Memory B cell (primary cell): ENCODE measurements around the gene TNIK.
"Not testable (repeated sequence)": the region's sequence is repeated elsewhere in the genome, so short reads cannot be mapped to it uniquely, and the experiment has no call there.

Source experiments
- ATAC-seq: fragments of 150-1000 bp; cut with Tn5 transposase; 2 replicates; pipeline ENCODE4 v1.10.0; 2021; ENCODE audit warnings: low read depth, mild to moderate bottlenecking, moderate library complexity
- DNase-seq, 2 donors: peaks; one replicate each; pipeline ENCODE4 v3.0.0; 2022; ENCODE audit warnings: low spot score in 2 of 2
- H3K27ac Mint-ChIP-seq: one replicate; pipeline ENCODE4 v1.8.0; 2022; ENCODE audit warnings: mild to moderate bottlenecking, moderate library complexity, mixed read lengths
- H3K27me3 Mint-ChIP-seq: one replicate; pipeline ENCODE4 v1.8.0; 2022; ENCODE audit warnings: mixed read lengths
- H3K36me3 Mint-ChIP-seq: one replicate; pipeline ENCODE4 v1.8.0; 2022; ENCODE audit warnings: mild to moderate bottlenecking, mixed read lengths
- H3K4me1 Mint-ChIP-seq: one replicate; pipeline ENCODE4 v1.8.0; 2022; ENCODE audit warnings: mixed read lengths
- H3K4me3 Mint-ChIP-seq: one replicate; pipeline ENCODE4 v1.8.0; 2022; ENCODE audit warnings: mild to moderate bottlenecking, moderate library complexity, mixed read lengths
- H3K9me3 Mint-ChIP-seq: one replicate; pipeline ENCODE4 v1.8.0; 2022; ENCODE audit warnings: mixed read lengths

TNIK gene

DNA sequence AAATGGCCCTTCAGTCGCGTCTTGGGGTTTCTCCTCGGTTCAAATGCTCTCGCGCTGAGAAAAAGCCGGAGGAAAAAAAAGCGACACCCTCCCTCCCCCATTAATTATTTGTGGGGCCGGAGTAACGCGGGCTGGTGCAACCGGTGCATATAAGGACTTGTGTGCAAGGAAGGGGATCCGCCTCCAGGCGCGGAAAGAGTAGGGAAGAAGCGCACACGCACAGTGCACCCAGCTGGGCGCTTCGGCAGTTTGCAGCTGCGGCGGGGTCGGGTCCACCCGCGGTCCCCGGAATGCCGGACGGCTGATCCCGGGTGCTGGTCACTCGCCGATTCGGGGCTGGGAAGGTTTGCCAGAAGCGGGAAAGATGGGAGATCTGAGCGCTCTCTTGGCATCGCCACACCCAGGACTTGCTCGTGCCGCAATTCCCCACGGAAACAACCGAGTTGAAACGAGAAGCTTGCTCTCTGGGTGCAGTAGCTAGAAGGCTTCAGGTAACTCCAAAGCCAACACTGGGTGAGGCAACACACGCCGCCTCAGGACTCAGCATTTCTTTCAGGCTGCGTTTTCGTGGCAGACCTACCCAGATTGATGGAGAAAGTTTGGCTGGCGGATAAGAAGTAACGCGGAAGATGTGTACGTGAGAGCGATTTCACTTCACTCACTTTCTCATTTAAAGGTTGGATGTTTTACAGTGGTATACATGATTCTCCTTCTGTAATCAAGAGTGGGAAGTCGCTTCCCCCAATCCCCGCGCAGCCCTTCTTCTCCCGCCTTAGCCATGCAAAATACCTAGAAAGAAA is 720 bp upstream of the TNIK start:
- Mint-ChIP-seq H3K27ac (no peak overlapping the region), H3K36me3 (no peaks in the 10 kb centered on the region), H3K4me1 (peaks cover 21% of the 10 kb centered on the region), H3K4me3 (peak overlapping the region; percentile 95), H3K27me3 (no peaks in the 10 kb centered on the region), H3K9me3 (peaks cover 1% of the 10 kb centered on the region)
- ATAC-seq (peak; percentile 18), DNase-seq (peak in 1 of 2 donors; percentile 21)

DNA sequence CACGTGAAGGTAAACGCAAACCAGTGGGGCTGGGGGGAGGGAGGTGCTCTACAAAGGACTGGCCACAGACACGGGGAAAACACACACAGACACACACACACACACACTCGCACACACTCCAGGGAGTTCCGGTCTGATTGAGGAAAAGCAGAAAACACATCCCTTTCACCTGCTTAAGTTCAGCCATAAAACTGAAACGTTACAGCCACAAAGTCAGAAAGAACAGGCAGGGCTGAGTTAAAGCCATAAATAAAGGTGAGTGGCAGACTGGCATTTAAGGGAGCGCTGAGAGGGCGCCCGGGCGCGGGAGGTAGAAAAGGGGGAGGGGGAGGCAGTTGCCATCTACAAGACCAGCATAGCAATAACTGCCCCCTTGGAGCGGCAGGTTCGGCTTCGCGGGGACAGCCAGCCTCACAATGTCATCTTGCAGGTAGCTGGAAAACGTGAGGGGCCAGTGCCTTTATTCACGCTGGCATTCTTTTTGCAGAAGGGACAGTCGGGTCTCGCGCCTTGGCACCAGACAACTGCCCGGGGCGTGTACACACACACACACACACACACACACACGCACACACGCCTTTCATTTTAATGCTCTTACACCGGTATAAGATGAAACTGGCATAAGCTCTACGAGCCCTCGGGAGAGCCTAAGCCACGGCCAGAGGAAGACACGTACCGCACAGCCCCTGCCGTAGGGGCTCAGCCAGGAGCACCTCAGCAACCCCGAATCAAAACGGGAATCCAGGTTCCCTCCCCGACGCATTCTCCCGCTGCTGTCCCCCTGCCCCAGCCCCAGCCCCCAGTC is 866 bp downstream of the TNIK start:
- H3K9me3 Mint-ChIP-seq: peaks cover 1% of the 10 kb centered on the region
- peaks cover 24% of the 10 kb centered on the region for H3K4me1 Mint-ChIP-seq
- H3K27ac Mint-ChIP-seq: peak overlapping the region; percentile 43
- DNase-seq (peak; percentile 5 to 28), ATAC-seq (peak; percentile 19)
- no peaks in the 10 kb centered on the region for H3K36me3 Mint-ChIP-seq
- peak overlapping the region; percentile 95 for H3K4me3 Mint-ChIP-seq
- no peaks in the 10 kb centered on the region for H3K27me3 Mint-ChIP-seq

DNA sequence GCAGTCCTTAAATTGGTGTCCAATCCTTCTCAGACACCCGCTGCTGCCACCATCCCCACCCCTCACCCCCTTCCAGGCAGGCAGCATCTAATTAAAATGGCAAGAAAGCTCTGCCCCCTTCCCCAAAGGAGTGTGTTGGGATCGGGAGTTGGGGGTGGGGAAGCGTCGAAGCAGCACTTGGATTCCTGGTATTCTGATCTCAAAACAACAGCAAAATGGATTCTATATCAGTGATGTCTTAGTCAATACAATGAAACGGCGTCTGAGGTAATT is 1.4 kb downstream of the TNIK start:
- ATAC-seq (no peak), DNase-seq (no peak)
- Mint-ChIP-seq H3K4me3 (peak overlapping the region; percentile 95), H3K4me1 (peaks cover 24% of the 10 kb centered on the region), H3K27ac (peak overlapping the region; percentile 43), H3K36me3 (no peaks in the 10 kb centered on the region), H3K27me3 (no peaks in the 10 kb centered on the region), H3K9me3 (peaks cover 1% of the 10 kb centered on the region)

DNA sequence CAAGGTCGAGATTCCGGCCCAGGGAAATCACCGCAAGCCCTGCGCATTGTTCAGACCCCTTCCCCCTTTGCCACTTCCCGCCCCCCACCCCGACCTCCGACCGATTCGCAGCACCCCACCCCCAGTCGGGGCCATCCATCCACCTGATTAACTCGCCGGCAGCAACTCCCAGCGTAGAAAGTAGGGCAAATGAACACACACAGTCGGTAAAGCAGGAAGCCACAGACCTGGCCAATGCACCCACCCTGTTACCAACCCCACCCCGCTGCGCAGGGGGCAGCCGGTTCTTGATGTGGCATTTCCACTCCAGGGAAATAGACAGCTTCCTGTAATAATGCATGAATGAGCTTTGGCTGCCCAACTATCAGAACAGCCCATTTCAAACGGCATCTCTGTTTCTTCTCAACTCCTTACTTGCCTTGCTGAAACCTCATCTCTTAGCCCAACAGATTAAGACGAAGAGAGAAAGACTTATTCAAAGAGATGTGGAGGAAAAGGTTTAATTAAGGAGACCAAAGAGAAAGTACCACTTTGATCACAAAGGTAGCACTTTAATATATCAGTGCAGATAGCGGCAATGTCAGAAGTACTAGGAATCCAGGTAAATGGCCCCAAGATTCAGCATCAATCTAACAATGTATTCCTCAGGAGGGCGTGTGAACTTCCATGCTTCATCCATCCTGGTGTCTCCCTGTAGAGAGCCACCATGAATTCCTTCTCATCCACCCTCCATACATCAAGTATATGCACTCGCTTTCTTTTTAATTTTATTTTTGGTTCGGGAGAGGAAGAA is 1.9 kb downstream of the TNIK start:
- peaks cover 1% of the 10 kb centered on the region for H3K9me3 Mint-ChIP-seq
- DNase-seq (no peak), ATAC-seq (no peak)
- no peaks in the 10 kb centered on the region for H3K36me3 Mint-ChIP-seq
- H3K4me3 Mint-ChIP-seq: peak overlapping the region; percentile 95
- H3K4me1 Mint-ChIP-seq: peaks cover 24% of the 10 kb centered on the region
- H3K27me3 Mint-ChIP-seq: no peaks in the 10 kb centered on the region
- peak overlapping the region; percentile 43 for H3K27ac Mint-ChIP-seq

DNA sequence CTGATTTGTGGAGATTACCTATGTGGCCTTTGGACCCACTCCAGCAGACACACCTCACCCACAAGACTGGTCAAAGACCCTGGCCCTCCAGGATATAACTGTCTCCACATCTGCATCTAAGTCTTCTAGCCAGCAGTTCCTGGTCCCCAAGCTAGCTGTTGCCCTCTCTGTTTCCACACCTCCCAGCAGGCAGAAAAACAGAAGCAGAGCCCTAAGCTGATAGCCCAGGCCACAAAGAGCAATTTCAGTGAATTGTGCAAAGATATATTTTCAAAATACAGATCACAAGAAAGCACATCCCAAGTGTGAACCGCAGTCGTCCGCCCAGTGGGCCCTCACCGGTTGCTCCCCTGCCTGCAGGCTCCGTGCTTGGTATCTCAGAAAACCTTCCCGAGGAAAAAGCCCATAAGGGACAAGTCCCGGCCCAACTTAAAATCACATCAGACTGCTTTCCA is 2.6 kb downstream of the TNIK start:
- Mint-ChIP-seq H3K36me3 (no peaks in the 10 kb centered on the region), H3K9me3 (peaks cover 1% of the 10 kb centered on the region), H3K27ac (no peak overlapping the region), H3K27me3 (no peaks in the 10 kb centered on the region), H3K4me3 (peak overlapping the region; percentile 95), H3K4me1 (peaks cover 24% of the 10 kb centered on the region)
- DNase-seq: no peak
- no peak for ATAC-seq

DNA sequence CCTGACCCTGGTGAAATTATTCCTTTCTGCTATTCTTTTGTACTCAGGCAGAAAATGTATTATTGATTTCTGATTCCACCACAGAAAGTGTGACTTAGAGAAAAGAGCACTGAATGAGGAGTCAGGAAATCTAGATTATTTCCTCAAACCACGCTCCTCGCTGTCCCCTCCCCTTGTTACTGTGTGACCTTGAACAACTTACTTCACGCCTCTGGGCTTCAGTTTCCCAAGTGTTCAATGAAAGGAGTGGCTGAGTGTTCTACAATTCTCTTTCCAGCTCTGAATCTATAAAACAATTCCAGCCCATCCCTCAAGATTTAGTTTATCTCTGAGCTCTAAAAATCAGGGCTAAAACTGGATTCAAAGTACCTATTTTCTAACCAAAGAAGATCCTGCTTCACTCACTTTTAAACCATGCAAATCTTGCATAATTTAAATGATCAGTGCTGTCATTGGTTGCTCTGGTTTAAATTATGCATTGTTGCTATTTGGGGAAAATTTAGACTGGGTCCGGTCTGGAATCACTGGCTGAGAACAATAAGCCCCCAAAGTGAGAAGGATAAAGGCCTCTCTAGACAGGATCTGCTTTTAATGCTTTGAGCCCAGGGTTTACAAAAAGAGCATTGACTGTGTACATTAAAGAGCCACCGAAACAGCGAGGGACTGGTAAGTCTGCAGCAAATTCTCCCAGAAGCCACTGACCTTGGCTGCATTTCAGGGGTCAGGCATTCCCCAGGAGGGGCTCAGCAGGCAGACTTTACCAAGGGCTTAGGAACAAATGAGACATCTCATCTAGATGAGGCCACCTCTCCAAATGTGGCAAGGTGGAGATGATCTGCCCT is 3.2 kb downstream of the TNIK start:
- ATAC-seq: no peak
- Mint-ChIP-seq H3K4me1 (peaks cover 24% of the 10 kb centered on the region), H3K27ac (no peak overlapping the region), H3K27me3 (no peaks in the 10 kb centered on the region), H3K36me3 (no peaks in the 10 kb centered on the region), H3K9me3 (no peaks in the 10 kb centered on the region), H3K4me3 (no peak overlapping the region)
- DNase-seq: no peak

DNA sequence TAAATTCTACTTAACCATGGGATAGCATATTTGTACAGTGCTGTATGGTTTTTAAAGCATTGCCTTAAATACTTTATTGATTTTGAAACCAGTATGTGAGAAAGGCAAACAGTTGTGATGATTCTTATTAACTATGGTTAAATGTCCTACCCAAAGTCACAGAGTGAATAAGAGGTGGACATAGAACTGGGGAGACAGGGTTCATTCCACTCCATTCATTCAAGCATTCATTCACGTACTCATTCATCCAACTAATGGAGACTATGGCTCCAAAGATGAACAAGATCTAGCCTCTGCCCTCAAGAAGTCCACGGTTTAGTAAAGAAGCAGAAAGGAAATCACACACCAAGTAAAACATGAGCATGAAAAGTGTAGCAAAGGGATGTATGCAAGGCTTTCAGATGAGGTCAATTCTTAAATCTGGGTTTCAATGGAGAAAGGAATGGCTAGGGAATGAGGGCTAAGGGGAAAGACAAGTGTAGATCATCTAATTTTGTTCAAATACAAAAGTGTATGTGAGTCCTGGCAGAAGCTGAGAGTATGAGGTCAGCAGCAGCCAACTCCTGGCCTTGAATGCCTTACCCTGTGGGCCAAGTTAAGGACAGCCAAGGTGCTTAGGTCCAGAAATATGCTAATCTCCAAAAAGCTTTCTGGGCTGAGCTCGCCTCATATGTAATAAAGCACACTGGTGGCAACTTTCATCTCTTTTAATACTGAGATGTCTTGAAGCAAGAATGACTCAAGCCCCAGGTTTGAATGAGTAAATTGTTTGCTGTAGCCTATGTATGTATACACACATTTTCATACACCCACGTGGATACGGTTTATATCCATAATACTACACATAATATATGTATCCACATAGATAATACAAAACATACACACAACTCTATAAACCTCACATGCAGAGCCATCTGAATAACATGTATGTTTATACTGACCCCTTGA is 4.3 kb downstream of the TNIK start:
- Mint-ChIP-seq H3K4me1 (peaks cover 19% of the 10 kb centered on the region), H3K9me3 (no peaks in the 10 kb centered on the region), H3K27ac (no peak overlapping the region), H3K27me3 (no peaks in the 10 kb centered on the region), H3K4me3 (no peak overlapping the region), H3K36me3 (no peaks in the 10 kb centered on the region)
- no peak for ATAC-seq
- no peak for DNase-seq

DNA sequence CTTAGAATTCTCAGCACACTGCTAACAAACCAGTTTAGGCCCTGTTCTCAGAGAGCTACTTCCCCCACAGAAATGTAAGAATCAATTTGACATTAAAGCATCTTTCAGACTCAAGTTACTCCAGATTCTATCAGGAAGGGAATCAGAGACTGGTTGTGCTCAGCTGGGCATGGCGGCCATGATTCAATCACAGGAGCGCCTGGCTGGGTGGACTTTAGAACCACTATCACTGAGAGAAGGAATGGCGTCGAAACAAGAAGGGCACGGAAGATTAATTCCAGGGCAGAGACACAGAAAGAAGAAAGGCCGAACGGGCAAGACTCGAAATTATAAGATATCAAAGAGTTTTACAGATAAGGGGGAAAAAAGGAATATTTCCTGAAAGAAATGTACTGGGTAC is 6.2 kb downstream of the TNIK start:
- peaks cover 12% of the 10 kb centered on the region for H3K4me1 Mint-ChIP-seq
- H3K4me3 Mint-ChIP-seq: no peak overlapping the region
- DNase-seq: no peak
- H3K36me3 Mint-ChIP-seq: no peaks in the 10 kb centered on the region
- no peaks in the 10 kb centered on the region for H3K9me3 Mint-ChIP-seq
- H3K27me3 Mint-ChIP-seq: no peaks in the 10 kb centered on the region
- no peak for ATAC-seq
- no peak overlapping the region for H3K27ac Mint-ChIP-seq

DNA sequence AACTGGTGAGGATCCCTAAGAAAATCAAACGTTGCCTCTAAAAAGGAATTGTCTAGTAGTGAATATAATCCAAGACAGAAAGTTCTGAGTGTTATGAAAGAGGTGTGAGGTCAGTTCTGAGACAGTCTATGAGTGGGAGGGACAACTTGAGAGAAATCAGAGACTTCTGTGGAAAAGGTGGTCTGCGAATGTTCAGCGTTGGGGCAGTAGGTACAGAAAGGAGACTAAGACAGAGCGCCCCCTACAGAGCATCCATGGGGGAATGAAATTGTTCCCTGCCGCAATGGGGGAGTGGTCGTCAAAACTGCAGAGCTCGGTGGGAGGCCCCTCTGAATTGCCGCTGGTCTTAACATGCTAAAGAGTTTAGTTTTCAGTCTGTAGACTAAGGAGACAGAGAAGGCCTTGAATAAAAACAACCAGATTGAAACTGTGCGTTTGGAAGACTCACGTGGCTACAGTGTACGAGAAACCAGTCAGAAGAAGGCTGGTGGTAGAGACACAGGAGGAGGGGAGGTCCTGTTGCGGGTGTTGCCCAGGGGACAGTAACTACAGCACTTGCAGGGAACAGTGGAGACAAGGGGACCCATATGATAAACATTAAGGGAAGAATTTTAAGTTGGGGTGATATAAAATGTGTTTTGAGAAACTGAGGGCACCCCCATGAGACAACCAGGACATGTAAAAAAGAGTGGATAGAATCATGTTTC is 6.9 kb downstream of the TNIK start:
- no peak overlapping the region for H3K4me3 Mint-ChIP-seq
- ATAC-seq (no peak), DNase-seq (no peak)
- H3K4me1 Mint-ChIP-seq: peaks cover 5% of the 10 kb centered on the region
- no peaks in the 10 kb centered on the region for H3K9me3 Mint-ChIP-seq
- no peak overlapping the region for H3K27ac Mint-ChIP-seq
- no peaks in the 10 kb centered on the region for H3K27me3 Mint-ChIP-seq
- no peaks in the 10 kb centered on the region for H3K36me3 Mint-ChIP-seq

DNA sequence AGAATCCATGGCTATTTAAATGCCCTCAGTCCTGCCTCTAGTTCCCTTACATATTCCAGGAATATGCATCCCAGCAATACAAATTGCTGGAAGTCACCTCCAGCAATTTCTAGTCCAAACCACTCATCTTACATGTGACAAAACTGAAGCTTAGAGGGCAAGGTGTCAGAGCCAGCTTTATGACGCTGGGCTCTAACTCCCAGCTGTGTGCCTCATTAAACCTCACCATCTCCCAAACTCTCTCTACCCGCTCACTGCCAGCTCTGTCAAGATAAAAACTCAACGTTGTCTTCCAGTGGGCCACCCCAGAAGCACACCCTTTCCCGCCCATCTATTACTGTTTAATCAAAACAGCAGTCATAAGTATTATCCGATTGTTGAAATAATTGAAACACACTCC is 7.9 kb downstream of the TNIK start:
- H3K9me3 Mint-ChIP-seq: no peaks in the 10 kb centered on the region
- no peaks in the 10 kb centered on the region for H3K27me3 Mint-ChIP-seq
- no peak overlapping the region for H3K27ac Mint-ChIP-seq
- ATAC-seq (no peak), DNase-seq (no peak)
- H3K4me3 Mint-ChIP-seq: no peak overlapping the region
- H3K36me3 Mint-ChIP-seq: no peaks in the 10 kb centered on the region
- H3K4me1 Mint-ChIP-seq: peaks cover 2% of the 10 kb centered on the region

DNA sequence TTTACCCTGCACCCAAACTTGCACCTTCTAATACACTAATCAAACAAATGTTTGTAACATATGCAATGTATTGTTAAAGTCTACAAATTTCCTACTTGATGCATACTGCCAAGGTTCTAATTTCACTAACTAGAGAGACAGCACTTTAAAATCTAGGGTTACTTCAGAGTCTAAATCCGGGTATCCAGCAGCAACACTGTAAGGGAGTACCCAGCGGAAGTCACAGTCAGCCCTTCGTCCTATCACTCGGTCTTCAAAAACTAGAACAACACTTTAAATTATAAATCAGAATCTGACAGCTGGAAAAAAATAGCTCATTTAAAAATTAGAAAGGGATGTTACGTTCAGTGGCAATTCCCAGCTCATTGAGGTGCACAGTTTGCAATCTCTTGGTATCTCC is 8.3 kb downstream of the TNIK start:
- Mint-ChIP-seq H3K4me1 (peaks cover 2% of the 10 kb centered on the region), H3K4me3 (no peak overlapping the region), H3K27ac (no peak overlapping the region), H3K9me3 (no peaks in the 10 kb centered on the region), H3K27me3 (no peaks in the 10 kb centered on the region), H3K36me3 (no peaks in the 10 kb centered on the region)
- DNase-seq (no peak), ATAC-seq (no peak)

DNA sequence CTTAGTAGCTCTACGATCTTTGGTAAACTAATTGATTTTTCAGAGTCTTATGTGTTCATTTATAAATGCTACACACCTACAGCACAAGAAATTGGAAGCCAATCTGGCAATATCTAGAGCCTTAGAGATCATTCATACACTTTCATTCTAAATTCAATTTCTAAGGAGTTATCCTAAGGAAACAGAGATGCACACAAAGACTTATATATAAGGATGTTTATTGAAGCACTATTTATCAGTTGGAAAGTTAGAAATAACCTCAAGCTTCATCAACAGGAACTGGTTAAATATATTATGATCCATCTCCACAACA is 12.7 kb downstream of the TNIK start:
- DNase-seq, H3K27me3 Mint-ChIP-seq, H3K9me3 Mint-ChIP-seq, H3K36me3 Mint-ChIP-seq, H3K4me3 Mint-ChIP-seq, H3K27ac Mint-ChIP-seq, ATAC-seq, H3K4me1 Mint-ChIP-seq: not testable (repeated sequence)
